Large intestine (tissue), 3 donors: ENCODE data around the gene PLOD2. TPM values are rescaled to one million over a fixed set of nuclear protein-coding genes. Genes with fewer than 3 reads are reported as not detected.
A peak's percentile ranks its signal among the peaks of the same experiment; 100 is the strongest.

Experiments used
- DNase-seq, 2 donors: peaks; one replicate each; pipeline versions ENCODE4 v3.0.0 to v3.0.0-alpha.2; 2013
- H3K27ac ChIP-seq: one replicate; pipeline ENCODE4 v1.5.1; 2013; ENCODE audit warnings: low read length
- H3K27me3 ChIP-seq: 2 replicates; pipeline ENCODE4 v1.6.1; 2013; ENCODE audit warnings: low read length; ENCODE audit not compliant: control insufficient read depth, insufficient read depth
- H3K36me3 ChIP-seq: 2 replicates; pipeline ENCODE4 v1.6.1; 2013; ENCODE audit warnings: low read length; ENCODE audit not compliant: control insufficient read depth, insufficient read depth
- H3K4me1 ChIP-seq: one replicate; pipeline ENCODE4 v1.6.1; 2013; ENCODE audit warnings: low read length; ENCODE audit not compliant: control insufficient read depth, insufficient read depth
- H3K4me3 ChIP-seq: one replicate; pipeline ENCODE4 v1.5.1; 2013; ENCODE audit warnings: low read length
- H3K9me3 ChIP-seq: one replicate; pipeline ENCODE4 v1.6.1; 2013; ENCODE audit warnings: mild to moderate bottlenecking, low read depth, low read length, moderate library complexity; ENCODE audit not compliant: control insufficient read depth
- WGBS: methylation state at CpG from one replicate; pipeline ENCODE4 v1.1.5; 2013; ENCODE audit warnings: low lambda C conversion rate; ENCODE audit not compliant: insufficient coverage; 5-methylcytosine and 5-hydroxymethylcytosine counted together
- polyA plus RNA-seq: library from polyadenylated mRNA; unstranded; fragments of 120-200 nt; gene quantifications from one replicate; pipeline ENCODE4 v1.2.1, GENCODE V29; 2013

The PLOD2 gene
- polyA plus RNA-seq, 1 donor = 92.2 TPM

- no peak overlapping the region for H3K4me3 ChIP-seq
- WGBS = 83% methylated on average over 1 of the region's 1 CpG
- H3K4me1 ChIP-seq = peaks cover 6% of the 10 kb centered on the region
- DNase-seq = no peak
- H3K27me3 ChIP-seq = no peaks in the 10 kb centered on the region
- H3K36me3 ChIP-seq = peaks cover 3% of the 10 kb centered on the region
- H3K27ac ChIP-seq = no peak overlapping the region
- no peaks in the 10 kb centered on the region for H3K9me3 ChIP-seq
These were observed 15.3 kb downstream of the PLOD2 start for GRCh38 chr3:146145642-146146041.

GRCh38 chr3:146142757-146143156 lies 18.2 kb downstream of the PLOD2 start:
- peaks cover 3% of the 10 kb centered on the region for H3K4me1 ChIP-seq
- H3K27ac ChIP-seq = no peak overlapping the region
- no peaks in the 10 kb centered on the region for H3K27me3 ChIP-seq
- no CpG with 5 or more reads among the region's 3 CpGs for WGBS
- DNase-seq = peak in 1 of 2 donors; percentile 42
- no peak overlapping the region for H3K4me3 ChIP-seq
- peaks cover 3% of the 10 kb centered on the region for H3K36me3 ChIP-seq
- H3K9me3 ChIP-seq = no peaks in the 10 kb centered on the region

DNA sequence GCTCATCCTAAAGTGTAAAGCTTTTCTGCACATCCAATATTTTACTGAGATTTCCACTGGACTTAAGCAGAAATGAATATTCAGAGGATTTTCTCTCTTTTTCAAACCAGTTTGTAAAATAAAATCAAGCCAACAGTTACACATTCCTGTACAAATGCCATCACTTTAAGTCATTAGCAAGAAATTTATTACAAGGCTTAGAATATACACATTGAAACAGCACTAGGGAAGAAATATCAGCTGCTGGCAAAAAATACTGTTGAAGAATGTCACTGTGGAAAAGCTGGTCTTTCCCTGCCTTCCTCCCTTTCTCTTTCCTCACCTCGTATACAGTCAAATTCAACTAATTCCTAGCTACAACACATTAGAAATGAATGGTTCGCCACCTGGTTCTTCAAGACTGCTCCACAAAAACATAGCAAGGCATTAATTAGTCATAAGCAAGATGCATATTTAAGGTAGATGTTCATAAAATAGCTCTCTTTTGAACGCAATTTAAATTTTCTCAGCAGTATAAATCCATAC lies 21.3 kb downstream of the PLOD2 start:
- no peak for DNase-seq
- Histone ChIP-seq H3K27ac (no peak overlapping the region), H3K4me3 (no peak overlapping the region), H3K36me3 (no peaks in the 10 kb centered on the region), H3K27me3 (no peaks in the 10 kb centered on the region), H3K9me3 (no peaks in the 10 kb centered on the region), H3K4me1 (peaks cover 3% of the 10 kb centered on the region)
- WGBS = no CpG with 5 or more reads among the region's 3 CpGs

DNA sequence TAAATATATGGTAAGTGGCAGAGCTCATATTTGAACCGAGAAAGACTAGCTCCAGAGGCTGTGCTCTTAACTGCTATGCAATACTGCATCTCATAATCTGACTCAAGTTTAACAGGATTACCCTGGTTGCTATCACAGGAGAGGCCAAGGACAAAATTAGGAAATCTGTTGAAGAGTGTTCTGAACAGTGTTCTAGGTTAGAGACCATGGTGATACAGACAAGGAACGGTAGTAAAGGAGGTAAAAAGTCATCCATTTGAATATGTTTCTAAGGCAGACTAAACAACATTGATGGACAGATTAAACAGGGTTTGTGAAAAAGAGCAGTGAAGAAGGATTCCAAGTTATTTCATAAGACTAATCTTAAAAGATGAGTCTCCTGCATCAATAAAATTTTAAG lies 22.1 kb downstream of the PLOD2 start:
- Histone ChIP-seq H3K27me3 (no peaks in the 10 kb centered on the region), H3K9me3 (no peaks in the 10 kb centered on the region), H3K36me3 (no peaks in the 10 kb centered on the region), H3K27ac (no peak overlapping the region), H3K4me1 (peaks cover 3% of the 10 kb centered on the region), H3K4me3 (no peak overlapping the region)
- no peak for DNase-seq
- WGBS = no CpG with 5 or more reads among the region's 2 CpGs

GRCh38 chr3:146136647-146137046 lies 24.3 kb downstream of the PLOD2 start:
- Histone ChIP-seq H3K36me3 (no peaks in the 10 kb centered on the region), H3K4me3 (no peak overlapping the region), H3K4me1 (no peaks in the 10 kb centered on the region), H3K9me3 (no peaks in the 10 kb centered on the region), H3K27me3 (no peaks in the 10 kb centered on the region), H3K27ac (no peak overlapping the region)
- DNase-seq = no peak
- 100% methylated on average over 1 of the region's 3 CpGs for WGBS

GRCh38 chr3:146134348-146135117 lies 26.5 kb downstream of the PLOD2 start:
- Histone ChIP-seq H3K4me3 (no peak overlapping the region), H3K9me3 (no peaks in the 10 kb centered on the region), H3K36me3 (no peaks in the 10 kb centered on the region), H3K4me1 (peaks cover 3% of the 10 kb centered on the region), H3K27ac (no peak overlapping the region), H3K27me3 (no peaks in the 10 kb centered on the region)
- WGBS = 90% methylated on average over 2 of the region's 5 CpGs
- DNase-seq = no peak

DNA sequence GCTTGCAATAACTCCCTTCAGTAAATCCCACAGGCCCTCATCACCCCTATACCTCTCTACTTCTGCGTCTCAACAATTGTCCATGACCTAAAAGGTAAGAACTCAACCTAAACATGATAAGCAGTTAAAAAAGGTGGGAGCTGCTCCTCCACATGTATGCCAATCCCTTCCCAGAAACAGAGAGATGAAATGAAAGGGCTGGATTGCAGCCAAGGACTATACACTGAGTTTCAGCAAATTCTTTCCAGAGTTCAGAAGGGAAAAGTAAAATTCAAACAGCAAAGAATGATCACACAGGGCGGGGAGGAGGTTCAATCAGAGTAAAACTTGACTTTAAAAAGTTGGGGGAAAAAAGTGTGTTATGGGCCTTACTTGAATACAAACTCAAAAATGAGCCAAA lies 27.5 kb downstream of the PLOD2 start:
- peaks cover 8% of the 10 kb centered on the region for H3K4me1 ChIP-seq
- no peak overlapping the region for H3K27ac ChIP-seq
- WGBS = 100% methylated on average over 1 of the region's 2 CpGs
- no peaks in the 10 kb centered on the region for H3K36me3 ChIP-seq
- no peaks in the 10 kb centered on the region for H3K27me3 ChIP-seq
- H3K4me3 ChIP-seq = no peak overlapping the region
- DNase-seq = no peak
- H3K9me3 ChIP-seq = no peaks in the 10 kb centered on the region

- Histone ChIP-seq H3K4me1 (peaks cover 12% of the 10 kb centered on the region), H3K27me3 (no peaks in the 10 kb centered on the region), H3K36me3 (no peaks in the 10 kb centered on the region), H3K9me3 (no peaks in the 10 kb centered on the region), H3K27ac (no peak overlapping the region), H3K4me3 (no peak overlapping the region)
- DNase-seq = no peak
- WGBS = 100% methylated on average over 3 of the region's 5 CpGs
These were observed 29.2 kb downstream of the PLOD2 start for GRCh38 chr3:146131616-146132410.

- H3K4me1 ChIP-seq = peaks cover 12% of the 10 kb centered on the region
- 83% methylated on average over 1 of the region's 2 CpGs for WGBS
- H3K27ac ChIP-seq = no peak overlapping the region
These were observed 30.1 kb downstream of the PLOD2 start for GRCh38 chr3:146130881-146131371.

DNA sequence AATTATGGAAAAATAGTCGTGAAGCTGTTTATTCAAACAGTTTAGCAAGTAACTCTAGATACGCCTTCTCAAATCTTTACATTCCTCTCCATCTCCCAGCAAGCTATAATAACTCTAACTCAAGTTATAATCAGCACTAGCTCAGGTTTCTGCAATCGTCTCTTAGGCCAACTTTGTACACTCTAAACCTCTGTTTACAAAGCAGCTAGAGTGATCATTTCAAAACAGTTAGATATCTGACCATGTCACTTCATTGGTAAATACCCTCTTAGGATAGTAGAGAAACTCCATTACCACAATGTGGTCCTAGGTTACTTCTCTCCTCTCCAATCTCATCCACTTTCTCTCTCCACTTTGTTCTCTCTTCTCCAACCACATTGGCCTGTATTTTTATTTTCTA lies 31.2 kb downstream of the PLOD2 start:
- 83% methylated on average over 2 of the region's 3 CpGs for WGBS
- no peaks in the 10 kb centered on the region for H3K27me3 ChIP-seq
- H3K4me3 ChIP-seq = no peak overlapping the region
- DNase-seq = no peak
- peaks cover 12% of the 10 kb centered on the region for H3K4me1 ChIP-seq
- H3K36me3 ChIP-seq = no peaks in the 10 kb centered on the region
- no peak overlapping the region for H3K27ac ChIP-seq
- no peaks in the 10 kb centered on the region for H3K9me3 ChIP-seq

More at GRCh38 chr3:146130881-146131371, 30.1 kb downstream of the PLOD2 start:
- Histone ChIP-seq H3K4me3 (no peak overlapping the region), H3K27me3 (no peaks in the 10 kb centered on the region), H3K9me3 (no peaks in the 10 kb centered on the region), H3K36me3 (no peaks in the 10 kb centered on the region)
- DNase-seq = no peak
